SW480 (cell line): ENCODE measurements around the gene XPO4.
A peak's percentile ranks its signal among the peaks of the same experiment; 100 is the strongest.
"Not testable (repeated sequence)": the region's sequence is repeated elsewhere in the genome, so short reads cannot be mapped to it uniquely, and the experiment has no call there.

Experiments used
- DNase-seq: peaks from one replicate; pipeline ENCODE4 v3.0.0-alpha.2; 2016; ENCODE audit warnings: low spot score

XPO4 gene

DNA sequence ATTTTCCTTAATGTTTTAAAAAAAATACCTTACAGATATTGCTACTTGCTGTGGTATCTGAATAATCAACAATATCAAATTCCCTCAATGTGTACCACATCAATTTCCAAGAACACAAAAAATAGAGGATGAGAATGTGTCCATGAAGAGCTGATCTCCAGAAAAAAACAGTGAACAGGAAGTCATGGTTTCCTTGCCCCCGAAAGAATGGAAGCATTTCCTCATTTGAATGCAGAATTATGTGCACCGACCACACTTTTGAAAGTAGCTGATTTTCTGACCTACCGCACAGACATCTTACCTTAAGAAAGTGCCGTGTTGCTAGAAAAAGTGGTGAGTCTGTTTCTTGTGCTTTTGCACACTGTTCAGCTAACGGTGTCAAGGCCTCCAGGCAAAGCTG lies 115.4 kb downstream of the XPO4 start:
- no peak for DNase-seq

GRCh38 chr13:20782116-20782708 lies 120.3 kb downstream of the XPO4 start:
- no peak for DNase-seq

DNA sequence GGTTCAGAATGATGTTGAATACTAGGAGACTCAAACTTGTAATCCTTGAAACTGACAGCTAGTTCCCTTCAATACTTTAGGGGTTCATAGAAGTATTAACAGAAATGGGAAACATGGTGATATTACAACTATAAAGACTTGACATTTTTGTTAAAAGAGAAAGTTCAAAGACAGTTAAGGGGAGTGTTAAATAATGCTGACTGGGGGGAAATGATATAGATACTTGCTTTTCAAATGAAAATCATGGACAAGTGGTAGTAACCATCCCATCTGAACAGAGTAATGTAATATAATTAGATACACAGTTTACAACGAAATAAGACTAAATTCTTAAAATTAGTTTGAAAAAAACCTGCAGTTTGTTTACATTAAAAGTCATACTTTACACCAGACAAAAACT lies 122.2 kb downstream of the XPO4 start:
- DNase-seq: no peak

GRCh38 chr13:20779405-20779804 lies 123.1 kb downstream of the XPO4 start:
- DNase-seq: no peak

- DNase-seq: no peak
Measured at GRCh38 chr13:20778311-20778710, 124.2 kb downstream of the XPO4 start.

DNA sequence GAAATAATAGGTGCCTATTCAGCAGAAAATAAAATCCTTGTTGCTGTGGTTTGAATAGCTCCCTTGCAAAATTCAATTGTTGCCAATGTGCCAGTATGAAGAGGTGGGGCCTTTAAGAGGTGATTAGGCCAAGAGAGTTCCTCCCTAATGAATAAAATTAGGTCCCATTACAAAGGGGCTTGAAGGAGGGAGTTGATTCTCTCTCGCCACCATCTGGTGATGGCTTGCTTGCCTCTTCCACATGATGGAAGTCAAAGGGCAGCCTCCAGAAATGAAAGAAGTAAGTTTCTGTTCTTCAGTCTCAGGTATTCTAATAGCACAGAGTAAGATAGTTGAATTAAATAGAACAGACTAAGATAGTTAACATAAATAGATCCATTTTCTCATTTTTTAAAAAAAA lies 125.8 kb downstream of the XPO4 start:
- DNase-seq: no peak

GRCh38 chr13:20775961-20776360 lies 126.6 kb downstream of the XPO4 start:
- no peak for DNase-seq

DNA sequence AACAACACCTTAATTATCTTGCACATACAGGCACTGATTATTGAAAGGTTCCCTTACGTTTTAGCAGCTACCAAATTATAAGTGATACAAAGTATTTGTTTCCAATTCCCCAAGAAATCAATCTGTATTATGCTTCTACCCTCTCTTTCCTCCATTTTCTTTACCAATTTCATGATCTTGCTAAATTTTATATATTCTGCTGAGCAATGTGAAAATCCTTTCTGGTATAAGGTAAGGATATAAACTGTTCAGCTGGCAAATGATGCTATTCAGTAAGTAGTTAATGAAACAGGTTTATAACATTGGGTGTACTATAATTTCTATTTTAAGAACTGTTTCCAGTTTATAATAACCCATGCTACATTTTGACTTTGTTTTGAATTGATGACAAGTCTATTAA lies 127.8 kb downstream of the XPO4 start:
- DNase-seq: no peak

- DNase-seq: peak; percentile 87
Measured at GRCh38 chr13:20773194-20774080, 129.1 kb downstream of the XPO4 start, which contains the start of gene EEF1AKMT1. TSS of gene EEF1AKMT1 (minus strand) at chr13:20773961. CDS start at chr13:20757598, 16,363 bp downstream.

DNA sequence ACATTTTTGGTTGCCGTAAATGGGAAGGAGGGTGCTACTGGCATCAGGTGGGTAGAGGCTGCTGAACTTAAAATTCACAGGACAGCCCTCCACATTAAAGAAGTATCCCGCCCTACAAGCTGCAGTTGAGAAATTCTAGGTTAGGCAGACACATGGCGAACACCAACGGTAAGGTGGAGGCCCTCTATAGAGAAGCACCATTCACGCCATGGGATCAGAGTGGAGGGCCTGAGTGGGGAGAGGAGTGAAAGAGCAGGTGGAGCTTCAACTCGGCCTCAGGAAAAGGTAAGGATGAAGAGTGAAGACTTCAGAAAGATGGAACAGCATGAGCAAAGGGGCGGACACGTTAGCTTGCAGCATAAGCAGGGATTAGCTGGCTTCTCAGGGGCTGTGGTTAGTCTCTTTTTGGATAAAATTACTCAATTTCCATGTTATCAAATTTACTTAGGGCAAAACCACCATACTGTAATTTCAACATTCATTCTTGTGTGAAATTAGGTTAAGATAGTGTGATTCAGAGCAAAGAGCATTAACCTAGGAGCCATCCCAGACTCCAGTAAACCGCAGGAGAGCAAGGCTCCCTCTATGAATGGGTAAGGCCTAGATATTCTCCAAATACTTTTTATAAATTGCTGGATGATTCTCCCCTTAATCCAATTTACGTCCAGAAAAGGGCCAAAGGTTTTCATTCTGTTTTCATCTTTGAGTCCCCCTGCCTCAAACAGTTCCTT lies 130.0 kb downstream of the XPO4 start:
- no peak for DNase-seq

- DNase-seq: no peak
Measured at GRCh38 chr13:20769834-20770233, 132.7 kb downstream of the XPO4 start.

- DNase-seq: no peak
Measured at GRCh38 chr13:20769091-20769490, 133.5 kb downstream of the XPO4 start.

DNA sequence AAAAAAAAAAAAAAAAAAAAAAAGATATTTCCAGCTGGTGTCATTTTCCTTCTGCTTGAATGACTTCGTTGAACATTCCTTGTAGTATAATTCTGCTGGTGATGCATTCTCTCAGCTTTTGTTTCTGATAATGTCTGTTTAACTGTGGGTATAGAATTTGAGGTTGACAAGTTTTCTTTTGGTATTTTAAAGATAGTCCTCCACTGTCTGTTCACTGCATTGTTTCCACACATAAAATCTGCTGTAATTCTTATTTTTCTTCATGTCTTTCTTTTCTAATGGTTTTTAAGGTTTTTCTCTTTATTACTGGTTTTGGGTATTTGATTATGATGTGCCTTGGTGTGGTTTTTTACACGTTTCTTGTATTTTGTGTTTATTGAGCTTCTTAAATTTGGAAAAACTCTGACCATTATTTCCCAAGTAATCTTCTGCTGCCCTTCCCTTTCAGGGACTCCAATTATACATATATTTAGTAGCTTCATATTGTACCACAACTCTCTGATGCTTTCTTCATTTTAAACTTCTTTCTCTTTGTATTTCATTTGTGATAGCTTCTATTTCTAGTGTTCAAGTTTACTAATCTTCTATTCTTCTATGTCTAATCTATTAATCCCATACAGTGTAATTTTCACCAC lies 135.1 kb downstream of the XPO4 start:
- DNase-seq: no peak

- no peak for DNase-seq
Measured at GRCh38 chr13:20760872-20761271, 141.7 kb downstream of the XPO4 start.

- DNase-seq: no peak
Measured at GRCh38 chr13:20754009-20754408, 148.5 kb downstream of the XPO4 start.

DNA sequence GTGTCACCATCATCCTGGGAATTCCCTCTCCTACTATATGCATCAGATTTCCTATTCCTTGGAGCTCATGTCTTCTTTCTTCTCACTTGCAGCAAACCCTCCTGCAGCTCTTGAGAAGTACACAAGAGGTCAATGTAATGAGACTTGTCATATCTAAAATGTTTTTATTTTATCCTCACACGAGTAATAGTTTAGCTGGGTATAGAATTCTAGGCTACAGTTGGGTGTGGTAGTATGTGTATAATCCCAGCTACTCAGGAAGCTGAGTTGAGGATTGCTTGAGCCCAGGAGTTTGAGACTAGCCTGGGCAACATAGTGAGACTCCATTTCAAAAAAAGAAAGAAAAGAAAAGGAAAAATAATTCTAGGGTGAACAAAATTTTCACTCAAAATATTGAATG lies 153.2 kb downstream of the XPO4 start:
- DNase-seq: no peak

- not testable (repeated sequence) for DNase-seq
Measured at GRCh38 chr13:20743830-20744404, 158.6 kb downstream of the XPO4 start.

- DNase-seq: no peak
Measured at GRCh38 chr13:20740021-20740420, 162.5 kb downstream of the XPO4 start.

DNA sequence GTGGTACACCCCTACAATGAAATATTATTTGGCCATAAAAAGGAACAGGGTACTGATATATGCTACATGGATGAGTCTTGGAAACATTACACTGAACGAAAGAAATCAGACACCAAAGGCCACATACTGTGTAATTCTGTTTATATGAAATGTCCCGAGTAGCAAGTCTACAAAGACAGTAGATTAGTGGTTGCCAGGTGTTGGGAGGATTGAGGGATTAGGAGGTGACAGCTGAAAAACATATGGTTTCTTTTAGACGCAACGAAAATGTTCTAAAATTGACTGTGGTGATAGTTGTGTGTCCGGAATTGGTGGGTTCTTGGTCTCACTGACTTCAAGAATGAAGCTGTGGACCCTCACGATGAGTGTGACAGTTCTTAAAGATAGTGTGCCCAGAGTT lies 163.9 kb downstream of the XPO4 start:
- no peak for DNase-seq

GRCh38 chr13:20729633-20730585 lies 172.6 kb downstream of the XPO4 start:
- DNase-seq: no peak
